Measurements from ENCODE around the gene UST. TPM values are rescaled to one million over a fixed set of nuclear protein-coding genes. Genes with fewer than 3 reads are reported as not detected.

UST gene
- total RNA-seq = 1 to 10 TPM; 4.8 to 9.0 (median 7.8) TPM

- peak; percentile 22 to 52 (median 30) for TF ChIP-seq POLR2AphosphoS5 (IDR thresholded peaks at IDR 0.05)
- TF ChIP-seq POLR2A (IDR thresholded peaks at IDR 0.05) = peak; percentile 25
- TF ChIP-seq EP300 (IDR thresholded peaks at IDR 0.05; ENCODE audit: low read depth) = no peak
- TF ChIP-seq, protein P1, sequence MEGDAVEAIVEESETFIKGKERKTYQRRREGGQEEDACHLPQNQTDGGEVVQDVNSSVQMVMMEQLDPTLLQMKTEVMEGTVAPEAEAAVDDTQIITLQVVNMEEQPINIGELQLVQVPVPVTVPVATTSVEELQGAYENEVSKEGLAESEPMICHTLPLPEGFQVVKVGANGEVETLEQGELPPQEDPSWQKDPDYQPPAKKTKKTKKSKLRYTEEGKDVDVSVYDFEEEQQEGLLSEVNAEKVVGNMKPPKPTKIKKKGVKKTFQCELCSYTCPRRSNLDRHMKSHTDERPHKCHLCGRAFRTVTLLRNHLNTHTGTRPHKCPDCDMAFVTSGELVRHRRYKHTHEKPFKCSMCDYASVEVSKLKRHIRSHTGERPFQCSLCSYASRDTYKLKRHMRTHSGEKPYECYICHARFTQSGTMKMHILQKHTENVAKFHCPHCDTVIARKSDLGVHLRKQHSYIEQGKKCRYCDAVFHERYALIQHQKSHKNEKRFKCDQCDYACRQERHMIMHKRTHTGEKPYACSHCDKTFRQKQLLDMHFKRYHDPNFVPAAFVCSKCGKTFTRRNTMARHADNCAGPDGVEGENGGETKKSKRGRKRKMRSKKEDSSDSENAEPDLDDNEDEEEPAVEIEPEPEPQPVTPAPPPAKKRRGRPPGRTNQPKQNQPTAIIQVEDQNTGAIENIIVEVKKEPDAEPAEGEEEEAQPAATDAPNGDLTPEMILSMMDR (IDR thresholded peaks at IDR 0.05) = peak in 4 of 5 experiments; percentile 20 to 26 (median 22)
- intact Hi-C loops (cut with DNase I; ENCODE audit: low total_unique reads) (loop anchor here (5.0 to 10.0 kb wide), 2 partner anchors 172 to 201 kb away; no protein-coding TSS in a partner anchor), in situ Hi-C loops (cut with MboI; ENCODE audit: low pct_ligation_motif_present in 1 of 4, low pct_unique_long_range_greater_than_20kb in 1 of 4, low sequenced_read_pairs in 3 of 4) (loop anchor here in 2 of 4 donors (10.0 kb wide), 2 partner anchors 198 to 208 kb away; no protein-coding TSS in a partner anchor)
- Histone ChIP-seq H3K4me1 (peaks cover 3 to 22% (median 19%) of the 10 kb centered on the region in 4 donors), H3K4me3 (peak within 1 kb of the TSS; percentile 46 to 95 (median 62)), H3K9me3 (no peaks in the 10 kb centered on the region), H3K36me3 (no peaks in the 10 kb centered on the region), H3K27me3 (peaks cover 40% of the 10 kb centered on the region), H3K27ac (peak within 1 kb of the TSS; percentile 81 to 88 (median 86))
- WGBS, 2 donors (ENCODE audit: low coverage in 1 of 2) = 0 to 1% methylated on average over 15 to 45 of the region's 50 CpGs
- DNase-seq = peak; percentile 67
Observed at GRCh38 chr6:148746363-148747144, at the start of gene UST. TSS of gene UST (plus strand) at chr6:148747030. CDS start at chr6:148747431, 401 bp downstream.

GRCh38 chr6:148697895-148698440 is 48.9 kb upstream of the UST start:
- Histone ChIP-seq H3K36me3 (no peaks in the 10 kb centered on the region), H3K27me3 (no peaks in the 10 kb centered on the region), H3K4me3 (no peak overlapping the region), H3K4me1 (peaks cover 0 to 15% (median 9%) of the 10 kb centered on the region in 4 donors), H3K9me3 (no peaks in the 10 kb centered on the region), H3K27ac (no peak overlapping the region)
- TF ChIP-seq POLR2A (IDR thresholded peaks at IDR 0.05) = no peak
- TF ChIP-seq EP300 (IDR thresholded peaks at IDR 0.05; ENCODE audit: low read depth) = no peak
- no peak for TF ChIP-seq POLR2AphosphoS5 (IDR thresholded peaks at IDR 0.05)
- TF ChIP-seq, protein P1 (IDR thresholded peaks at IDR 0.05) = no peak
- in situ Hi-C loops (cut with MboI; ENCODE audit: low pct_ligation_motif_present in 1 of 4, low pct_unique_long_range_greater_than_20kb in 1 of 4, low sequenced_read_pairs in 3 of 4) (no loop called here), intact Hi-C loops (cut with DNase I; ENCODE audit: low total_unique reads) (no loop called here)
- 96% methylated on average over 15 of the region's 26 CpGs; no CpG with 5 or more reads in 1 of the 2 donors for WGBS, 2 donors (ENCODE audit: low coverage in 1 of 2)
- no peak for DNase-seq

- TF ChIP-seq, protein P1 (IDR thresholded peaks at IDR 0.05) = no peak
- no peak for TF ChIP-seq EP300 (IDR thresholded peaks at IDR 0.05; ENCODE audit: low read depth)
- no peak for TF ChIP-seq POLR2AphosphoS5 (IDR thresholded peaks at IDR 0.05)
- TF ChIP-seq POLR2A (IDR thresholded peaks at IDR 0.05) = no peak
- no peak for DNase-seq
Observed at GRCh38 chr6:148698671-148699180, 48.1 kb upstream of the UST start.

More at GRCh38 chr6:148698671-148699180, 48.1 kb upstream of the UST start:
- H3K4me1 ChIP-seq = peaks cover 0 to 15% (median 9%) of the 10 kb centered on the region in 4 donors
- H3K36me3 ChIP-seq = no peaks in the 10 kb centered on the region
- WGBS, 2 donors (ENCODE audit: low coverage in 1 of 2) = 97% methylated on average over 27 of the region's 27 CpGs; no CpG with 5 or more reads in 1 of the 2 donors
- H3K27me3 ChIP-seq = no peaks in the 10 kb centered on the region
- no peaks in the 10 kb centered on the region for H3K9me3 ChIP-seq
- no peak overlapping the region for H3K4me3 ChIP-seq
- no peak overlapping the region for H3K27ac ChIP-seq
- intact Hi-C loops (cut with DNase I; ENCODE audit: low total_unique reads) (no loop called here), in situ Hi-C loops (cut with MboI; ENCODE audit: low pct_ligation_motif_present in 1 of 4, low pct_unique_long_range_greater_than_20kb in 1 of 4, low sequenced_read_pairs in 3 of 4) (no loop called here)
